Kidney epithelial cell (primary cell): ENCODE results near the gene TMEM120B. TPM values are rescaled to one million over a fixed set of nuclear protein-coding genes. Genes with fewer than 3 reads are reported as not detected.
A peak's percentile ranks its signal among the peaks of the same experiment; 100 is the strongest.
"Not testable (repeated sequence)": the region's sequence is repeated elsewhere in the genome, so short reads cannot be mapped to it uniquely, and the experiment has no call there.

Experiments used
- DNase-seq: peaks from one replicate; pipeline ENCODE4 v3.0.0-alpha.2; 2010; ENCODE audit warnings: low read depth
- H3K27me3 ChIP-seq: 2 replicates; pipeline ENCODE4 v1.6.0; 2011; ENCODE audit warnings: low read length; ENCODE audit not compliant: control insufficient read depth, insufficient read depth
- H3K36me3 ChIP-seq: 2 replicates; pipeline ENCODE4 v1.5.1; 2011; ENCODE audit warnings: low read length; ENCODE audit not compliant: control insufficient read depth, insufficient read depth
- H3K4me3 ChIP-seq: 2 replicates; pipeline ENCODE4 v1.5.1; 2011; ENCODE audit warnings: low read depth, mild to moderate bottlenecking, control low read depth, low read length
- total RNA-seq: library from RNA; depleted of rRNA; stranded (reverse); fragments of >200 nt; gene quantifications from 2 replicates; pipeline ENCODE4 v1.2.3, GENCODE V29; 2015
- TF ChIP-seq, protein P1 (sequence below): IDR thresholded peaks from 2 replicates; pipeline ENCODE4 v1.5.1; 2011; ENCODE audit warnings: mild to moderate bottlenecking, moderate library complexity, low read length, control low read depth, inconsistent platforms; ENCODE audit not compliant: insufficient read depth, poor library complexity, severe bottlenecking

The TMEM120B gene
- total RNA-seq, 1 donor from 2014 or later, result 8.8 TPM

GRCh38 chr12:121713793-121714192, 1.2 kb downstream of the TMEM120B start:
- Histone ChIP-seq H3K4me3 (peak overlapping the region; percentile 78), H3K36me3 (no peaks in the 10 kb centered on the region), H3K27me3 (no peaks in the 10 kb centered on the region)
- DNase-seq, result no peak
- TF ChIP-seq, protein P1, sequence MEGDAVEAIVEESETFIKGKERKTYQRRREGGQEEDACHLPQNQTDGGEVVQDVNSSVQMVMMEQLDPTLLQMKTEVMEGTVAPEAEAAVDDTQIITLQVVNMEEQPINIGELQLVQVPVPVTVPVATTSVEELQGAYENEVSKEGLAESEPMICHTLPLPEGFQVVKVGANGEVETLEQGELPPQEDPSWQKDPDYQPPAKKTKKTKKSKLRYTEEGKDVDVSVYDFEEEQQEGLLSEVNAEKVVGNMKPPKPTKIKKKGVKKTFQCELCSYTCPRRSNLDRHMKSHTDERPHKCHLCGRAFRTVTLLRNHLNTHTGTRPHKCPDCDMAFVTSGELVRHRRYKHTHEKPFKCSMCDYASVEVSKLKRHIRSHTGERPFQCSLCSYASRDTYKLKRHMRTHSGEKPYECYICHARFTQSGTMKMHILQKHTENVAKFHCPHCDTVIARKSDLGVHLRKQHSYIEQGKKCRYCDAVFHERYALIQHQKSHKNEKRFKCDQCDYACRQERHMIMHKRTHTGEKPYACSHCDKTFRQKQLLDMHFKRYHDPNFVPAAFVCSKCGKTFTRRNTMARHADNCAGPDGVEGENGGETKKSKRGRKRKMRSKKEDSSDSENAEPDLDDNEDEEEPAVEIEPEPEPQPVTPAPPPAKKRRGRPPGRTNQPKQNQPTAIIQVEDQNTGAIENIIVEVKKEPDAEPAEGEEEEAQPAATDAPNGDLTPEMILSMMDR, result no peak

- not testable (repeated sequence) for DNase-seq, H3K4me3 ChIP-seq, H3K36me3 ChIP-seq, H3K27me3 ChIP-seq
Measured at GRCh38 chr12:121715055-121715454, 2.5 kb downstream of the TMEM120B start.

DNA sequence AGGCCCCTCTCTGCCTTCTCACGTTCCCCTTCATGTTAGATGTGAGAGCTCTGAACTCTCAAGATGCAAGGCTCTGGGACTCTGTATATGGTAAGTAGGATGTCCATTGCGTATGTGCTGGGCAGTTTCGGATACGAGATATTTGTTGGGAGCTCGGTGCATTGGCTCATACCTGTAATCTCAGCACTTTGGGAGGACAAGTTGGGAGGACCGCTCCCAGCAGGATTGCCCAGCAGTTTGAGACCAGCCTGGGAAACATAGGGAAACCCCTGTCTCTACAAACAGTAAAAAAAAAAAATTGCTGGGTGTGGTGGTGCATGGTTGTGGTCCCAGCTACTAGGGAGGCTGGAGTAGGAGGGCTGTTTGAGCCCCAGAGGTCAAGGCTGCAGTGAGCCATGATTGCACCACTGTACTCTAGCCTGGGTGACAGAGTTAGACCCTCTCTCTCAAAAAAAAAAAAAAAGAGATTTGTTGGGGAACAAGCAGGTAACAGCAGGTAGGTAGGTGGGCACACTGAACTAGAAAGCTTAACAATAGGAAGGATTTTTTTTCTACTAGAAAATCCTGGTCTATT, 3.4 kb downstream of the TMEM120B start:
- TF ChIP-seq, protein P1, result no peak
- Histone ChIP-seq H3K27me3 (no peaks in the 10 kb centered on the region), H3K4me3 (no peak overlapping the region), H3K36me3 (no peaks in the 10 kb centered on the region)
- no peak for DNase-seq

GRCh38 chr12:121717041-121717699, 4.6 kb downstream of the TMEM120B start:
- TF ChIP-seq, protein P1, result no peak
- peak; percentile 72 for DNase-seq
- H3K27me3 ChIP-seq, result no peaks in the 10 kb centered on the region
- no peaks in the 10 kb centered on the region for H3K36me3 ChIP-seq
- no peak overlapping the region for H3K4me3 ChIP-seq

- no peaks in the 10 kb centered on the region for H3K27me3 ChIP-seq
- TF ChIP-seq, protein P1, result no peak
- no peak for DNase-seq
Measured at GRCh38 chr12:121718653-121719239, 6.2 kb downstream of the TMEM120B start.

GRCh38 chr12:121719926-121720414, 7.4 kb downstream of the TMEM120B start:
- peak; percentile 90 for DNase-seq
- H3K27me3 ChIP-seq, result no peaks in the 10 kb centered on the region
- TF ChIP-seq, protein P1, result no peak
- no peaks in the 10 kb centered on the region for H3K36me3 ChIP-seq
- no peak overlapping the region for H3K4me3 ChIP-seq

More at GRCh38 chr12:121718653-121719239, 6.2 kb downstream of the TMEM120B start:
- H3K4me3 ChIP-seq, result no peak overlapping the region
- no peaks in the 10 kb centered on the region for H3K36me3 ChIP-seq
